ENCODE measurements around the gene IL1R1. TPM values are rescaled to one million over a fixed set of nuclear protein-coding genes. Genes with fewer than 3 reads are reported as not detected.

Gene IL1R1
- total and polyA plus RNA-seq, 4 experiments from 2014 or later, result 0.86 to 2.6 (median 1.1) TPM

GRCh38 chr2:102144128-102144527 lies 1.6 kb downstream of the IL1R1 start:
- no peaks in the 10 kb centered on the region for H3K27me3 ChIP-seq (ENCODE audit: insufficient read depth, low read length)
- no peak for DNase-seq
- POLR2A ChIA-PET (ENCODE audit: partially characterized antibody), result no interaction called here
- Mint-ChIP-seq H3K27ac (no peak overlapping the region), H3K27me3 (peaks cover 24 to 31% of the 10 kb centered on the region in 2 donors), H3K4me3 (peak overlapping the region in 2 of 8 donors; percentile 21 to 27), H3K9me3 (peaks cover 3 to 65% (median 51%) of the 10 kb centered on the region in 8 donors), H3K4me1 (peaks cover 5 to 16% (median 12%) of the 10 kb centered on the region in 4 donors), H3K36me3 (peaks cover 21% of the 10 kb centered on the region in 2 donors)
- intact Hi-C loops (cut with micrococcal nuclease), result no loop called here
- CTCF ChIA-PET (ENCODE audit: partially characterized antibody), result interaction anchor here (3.1 kb wide), 1 partner anchor 124 kb away, joined by 7 read pairs; no protein-coding TSS in a partner anchor
- no peak overlapping the region for H3K27ac ChIP-seq (ENCODE audit: low read depth, low read length)
- H3K9me3 ChIP-seq (ENCODE audit: control insufficient read depth in 1 of 2, low read length in 2 of 2), result peaks cover 0 to 31% of the 10 kb centered on the region in 2 donors
- no peaks in the 10 kb centered on the region for H3K36me3 ChIP-seq (ENCODE audit: insufficient read depth, low read length)
- peaks cover 1% of the 10 kb centered on the region for H3K4me1 ChIP-seq (ENCODE audit: insufficient read depth, low read length)
- no peak overlapping the region for H3K4me3 ChIP-seq (ENCODE audit: low read length in 2 of 2)

GRCh38 chr2:102145107-102145506 lies 2.6 kb downstream of the IL1R1 start:
- POLR2A ChIA-PET (ENCODE audit: partially characterized antibody), result no interaction called here
- Histone ChIP-seq H3K4me3 (ENCODE audit: low read length in 2 of 2) (no peak overlapping the region), H3K27ac (ENCODE audit: low read depth, low read length) (no peak overlapping the region), H3K36me3 (ENCODE audit: insufficient read depth, low read length) (no peaks in the 10 kb centered on the region), H3K4me1 (ENCODE audit: insufficient read depth, low read length) (no peaks in the 10 kb centered on the region), H3K27me3 (ENCODE audit: insufficient read depth, low read length) (no peaks in the 10 kb centered on the region), H3K9me3 (ENCODE audit: control insufficient read depth in 1 of 2, low read length in 2 of 2) (peaks cover 0 to 36% of the 10 kb centered on the region in 2 donors)
- peaks cover 4 to 70% (median 54%) of the 10 kb centered on the region in 8 donors for H3K9me3 Mint-ChIP-seq
- peaks cover 5 to 11% (median 9%) of the 10 kb centered on the region in 4 donors for H3K4me1 Mint-ChIP-seq
- peaks cover 24 to 31% of the 10 kb centered on the region in 2 donors for H3K27me3 Mint-ChIP-seq
- H3K27ac Mint-ChIP-seq, result no peak overlapping the region
- peaks cover 21% of the 10 kb centered on the region in 2 donors for H3K36me3 Mint-ChIP-seq
- no peak for DNase-seq
- CTCF ChIA-PET (ENCODE audit: partially characterized antibody), result interaction anchor here (1.4 kb wide), 1 partner anchor 21 kb away, joined by 4 read pairs; no protein-coding TSS in a partner anchor
- intact Hi-C loops (cut with micrococcal nuclease), result no loop called here
- H3K4me3 Mint-ChIP-seq, result peak overlapping the region in 1 of 8 donors; percentile 36

GRCh38 chr2:102145934-102146333 lies 3.4 kb downstream of the IL1R1 start:
- DNase-seq, result no peak
- H3K9me3 ChIP-seq (ENCODE audit: control insufficient read depth in 1 of 2, low read length in 2 of 2), result peaks cover 0 to 36% of the 10 kb centered on the region in 2 donors

GRCh38 chr2:102147935-102148334 lies 5.4 kb downstream of the IL1R1 start:
- no peak for DNase-seq
- Mint-ChIP-seq H3K36me3 (peaks cover 20 to 21% of the 10 kb centered on the region in 2 donors), H3K27me3 (peaks cover 9 to 10% of the 10 kb centered on the region in 2 donors), H3K4me1 (peaks cover 0 to 4% (median 3%) of the 10 kb centered on the region in 4 donors), H3K27ac (no peak overlapping the region), H3K9me3 (peaks cover 4 to 70% (median 54%) of the 10 kb centered on the region in 8 donors), H3K4me3 (peak overlapping the region in 1 of 8 donors; percentile 30)
- intact Hi-C loops (cut with micrococcal nuclease), result no loop called here
- POLR2A ChIA-PET (ENCODE audit: partially characterized antibody), result no interaction called here
- Histone ChIP-seq H3K4me1 (ENCODE audit: insufficient read depth, low read length) (no peaks in the 10 kb centered on the region), H3K9me3 (ENCODE audit: control insufficient read depth in 1 of 2, low read length in 2 of 2) (peaks cover 0 to 36% of the 10 kb centered on the region in 2 donors), H3K36me3 (ENCODE audit: insufficient read depth, low read length) (no peaks in the 10 kb centered on the region), H3K4me3 (ENCODE audit: low read length in 2 of 2) (no peak overlapping the region), H3K27ac (ENCODE audit: low read depth, low read length) (no peak overlapping the region), H3K27me3 (ENCODE audit: insufficient read depth, low read length) (no peaks in the 10 kb centered on the region)
- CTCF ChIA-PET (ENCODE audit: partially characterized antibody), result no interaction called here

More at GRCh38 chr2:102145934-102146333, 3.4 kb downstream of the IL1R1 start:
- Histone ChIP-seq H3K4me1 (ENCODE audit: insufficient read depth, low read length) (no peaks in the 10 kb centered on the region), H3K27ac (ENCODE audit: low read depth, low read length) (no peak overlapping the region), H3K36me3 (ENCODE audit: insufficient read depth, low read length) (no peaks in the 10 kb centered on the region), H3K27me3 (ENCODE audit: insufficient read depth, low read length) (no peaks in the 10 kb centered on the region), H3K4me3 (ENCODE audit: low read length in 2 of 2) (no peak overlapping the region)
- H3K36me3 Mint-ChIP-seq, result peaks cover 20 to 21% of the 10 kb centered on the region in 2 donors
- H3K4me3 Mint-ChIP-seq, result no peak overlapping the region
- ChIA-PET POLR2A (ENCODE audit: partially characterized antibody) (no interaction called here), CTCF (ENCODE audit: partially characterized antibody) (interaction anchor here (1.4 kb wide), 1 partner anchor 20 kb away, joined by 4 read pairs; no protein-coding TSS in a partner anchor)
- peaks cover 4 to 10% (median 6%) of the 10 kb centered on the region in 4 donors for H3K4me1 Mint-ChIP-seq
- H3K27ac Mint-ChIP-seq, result no peak overlapping the region
- intact Hi-C loops (cut with micrococcal nuclease), result no loop called here
- H3K9me3 Mint-ChIP-seq, result peaks cover 4 to 70% (median 56%) of the 10 kb centered on the region in 8 donors
- peaks cover 22 to 25% of the 10 kb centered on the region in 2 donors for H3K27me3 Mint-ChIP-seq

- no peaks in the 10 kb centered on the region for H3K4me1 Mint-ChIP-seq
- CTCF ChIA-PET (ENCODE audit: partially characterized antibody), result no interaction called here
- peaks cover 4% of the 10 kb centered on the region in 2 donors for H3K27me3 Mint-ChIP-seq
- no peak overlapping the region for H3K27ac Mint-ChIP-seq
- no peak overlapping the region for H3K4me3 Mint-ChIP-seq
- Histone ChIP-seq H3K36me3 (ENCODE audit: insufficient read depth, low read length) (no peaks in the 10 kb centered on the region), H3K27me3 (ENCODE audit: insufficient read depth, low read length) (no peaks in the 10 kb centered on the region), H3K4me1 (ENCODE audit: insufficient read depth, low read length) (no peaks in the 10 kb centered on the region), H3K9me3 (ENCODE audit: control insufficient read depth in 1 of 2, low read length in 2 of 2) (peaks cover 0 to 36% of the 10 kb centered on the region in 2 donors), H3K4me3 (ENCODE audit: low read length in 2 of 2) (no peak overlapping the region), H3K27ac (ENCODE audit: low read depth, low read length) (no peak overlapping the region)
- peaks cover 4 to 64% (median 47%) of the 10 kb centered on the region in 8 donors for H3K9me3 Mint-ChIP-seq
- intact Hi-C loops (cut with micrococcal nuclease), result no loop called here
- POLR2A ChIA-PET (ENCODE audit: partially characterized antibody), result no interaction called here
- H3K36me3 Mint-ChIP-seq, result peaks cover 20 to 21% of the 10 kb centered on the region in 2 donors
- DNase-seq, result no peak
Measured at GRCh38 chr2:102149243-102149642, 6.7 kb downstream of the IL1R1 start.

GRCh38 chr2:102149644-102150455 lies 7.3 kb downstream of the IL1R1 start:
- Mint-ChIP-seq H3K36me3 (peaks cover 17 to 20% of the 10 kb centered on the region in 2 donors), H3K4me3 (no peak overlapping the region), H3K27ac (no peak overlapping the region), H3K9me3 (peaks cover 4 to 60% (median 44%) of the 10 kb centered on the region in 8 donors), H3K4me1 (no peaks in the 10 kb centered on the region), H3K27me3 (peaks cover 4% of the 10 kb centered on the region in 2 donors)
- DNase-seq, result no peak
- H3K4me3 ChIP-seq (ENCODE audit: low read length in 2 of 2), result no peak overlapping the region
- intact Hi-C loops (cut with micrococcal nuclease), result no loop called here
- ChIA-PET CTCF (ENCODE audit: partially characterized antibody) (no interaction called here), POLR2A (ENCODE audit: partially characterized antibody) (no interaction called here)
- no peak overlapping the region for H3K27ac ChIP-seq (ENCODE audit: low read depth, low read length)
- no peaks in the 10 kb centered on the region for H3K36me3 ChIP-seq (ENCODE audit: insufficient read depth, low read length)
- no peaks in the 10 kb centered on the region for H3K27me3 ChIP-seq (ENCODE audit: insufficient read depth, low read length)
- H3K9me3 ChIP-seq (ENCODE audit: control insufficient read depth in 1 of 2, low read length in 2 of 2), result peaks cover 0 to 36% of the 10 kb centered on the region in 2 donors
- H3K4me1 ChIP-seq (ENCODE audit: insufficient read depth, low read length), result no peaks in the 10 kb centered on the region

- H3K27ac ChIP-seq (ENCODE audit: low read depth, low read length), result no peak overlapping the region
- Mint-ChIP-seq H3K4me1 (no peaks in the 10 kb centered on the region), H3K27ac (peak overlapping the region in 1 of 7 donors; percentile 67), H3K9me3 (peaks cover 0 to 15% (median 2%) of the 10 kb centered on the region in 8 donors), H3K36me3 (no peaks in the 10 kb centered on the region), H3K27me3 (no peaks in the 10 kb centered on the region), H3K4me3 (no peak overlapping the region)
- no peaks in the 10 kb centered on the region for H3K4me1 ChIP-seq (ENCODE audit: insufficient read depth, low read length)
- POLR2A ChIA-PET (ENCODE audit: partially characterized antibody), result no interaction called here
- H3K27me3 ChIP-seq (ENCODE audit: insufficient read depth, low read length), result no peaks in the 10 kb centered on the region
- DNase-seq, result no peak
- CTCF ChIA-PET (ENCODE audit: partially characterized antibody), result interaction anchor here (2.3 kb wide), 1 partner anchor 12 kb away, joined by 10 read pairs; no protein-coding TSS in a partner anchor
- H3K4me3 ChIP-seq (ENCODE audit: low read length in 2 of 2), result no peak overlapping the region
- peaks cover 0 to 3% of the 10 kb centered on the region in 2 donors for H3K9me3 ChIP-seq (ENCODE audit: control insufficient read depth in 1 of 2, low read length in 2 of 2)
- H3K36me3 ChIP-seq (ENCODE audit: insufficient read depth, low read length), result no peaks in the 10 kb centered on the region
- intact Hi-C loops (cut with micrococcal nuclease), result no loop called here
Measured at GRCh38 chr2:102154364-102154763, 11.8 kb downstream of the IL1R1 start.

All from CD4-positive, alpha-beta memory T cell (primary cell).